Subcutaneous abdominal adipose tissue (tissue), 5 donors: ENCODE data around the gene ZNF821.

Source experiments
- H3K27ac ChIP-seq: one replicate; pipeline ENCODE4 v1.7.0; 2013; ENCODE audit warnings: low read depth, mild to moderate bottlenecking, inconsistent platforms, low read length, moderate library complexity
- H3K27me3 ChIP-seq, 5 donors: one replicate each; pipeline ENCODE4 v1.7.0; 2013; ENCODE audit warnings: low read length in 5 of 5, inconsistent platforms in 1 of 5; ENCODE audit not compliant: control insufficient read depth in 5 of 5, insufficient read depth in 4 of 5
- H3K36me3 ChIP-seq, 5 donors: one replicate each; pipeline ENCODE4 v1.7.0; 2013; ENCODE audit warnings: low read length in 5 of 5; ENCODE audit not compliant: control insufficient read depth in 5 of 5, insufficient read depth in 5 of 5
- H3K4me1 ChIP-seq, 5 donors: one replicate each; pipeline ENCODE4 v1.7.0; 2013; ENCODE audit warnings: low read length in 5 of 5, mild to moderate bottlenecking in 3 of 5, moderate library complexity in 1 of 5; ENCODE audit not compliant: control insufficient read depth in 5 of 5, insufficient read depth in 5 of 5
- H3K4me3 ChIP-seq, 5 donors: one replicate each; pipeline ENCODE4 v1.7.0; 2013; ENCODE audit warnings: low read length in 5 of 5, low read depth in 1 of 5
- H3K9ac ChIP-seq, 5 donors: one replicate each; pipeline ENCODE4 v1.7.0; 2013; ENCODE audit warnings: low read length in 5 of 5, mild to moderate bottlenecking in 4 of 5, moderate library complexity in 3 of 5
- H3K9me3 ChIP-seq, 5 donors: one replicate each; pipeline ENCODE4 v1.7.0; 2013; ENCODE audit warnings: low read length in 5 of 5; ENCODE audit not compliant: control insufficient read depth in 5 of 5
- donor health status: healthy.
- donor health status: healthy.
- donor health status: healthy.
- donor health status: healthy.
- donor health status: healthy.

The ZNF821 gene

GRCh38 chr16:71883849-71884638 is at the start of gene ZNF821:
Gene ZNF821, minus strand, starts transcription at chr16:71884182. Its CDS starts 4,236 bp downstream, at chr16:71879946.
- Histone ChIP-seq H3K36me3 (peaks cover 6 to 18% (median 10%) of the 10 kb centered on the region in 5 donors), H3K27me3 (no peaks in the 10 kb centered on the region), H3K27ac (peak within 1 kb of the TSS; percentile 89), H3K9me3 (no peaks in the 10 kb centered on the region), H3K4me1 (peaks cover 3 to 28% (median 24%) of the 10 kb centered on the region in 5 donors), H3K4me3 (peak within 1 kb of the TSS; percentile 73 to 88 (median 81)), H3K9ac (peak within 1 kb of the TSS; percentile 68 to 96 (median 93))

- peaks cover 20 to 56% (median 33%) of the 10 kb centered on the region in 5 donors for H3K36me3 ChIP-seq
- no peak overlapping the region for H3K9ac ChIP-seq
- H3K4me1 ChIP-seq: peaks cover 0 to 16% (median 13%) of the 10 kb centered on the region in 5 donors
- H3K4me3 ChIP-seq: no peak overlapping the region
- H3K27me3 ChIP-seq: no peaks in the 10 kb centered on the region
- H3K27ac ChIP-seq: no peak overlapping the region
- no peaks in the 10 kb centered on the region for H3K9me3 ChIP-seq
Measured at GRCh38 chr16:71933017-71933416, 49.0 kb upstream of the ZNF821 start.

GRCh38 chr16:71931599-71931998 is 47.6 kb upstream of the ZNF821 start:
- no peak overlapping the region for H3K4me3 ChIP-seq
- no peak overlapping the region for H3K27ac ChIP-seq
- H3K27me3 ChIP-seq: no peaks in the 10 kb centered on the region
- H3K9ac ChIP-seq: no peak overlapping the region
- peaks cover 5 to 30% (median 27%) of the 10 kb centered on the region in 5 donors for H3K4me1 ChIP-seq
- peaks cover 20 to 66% (median 42%) of the 10 kb centered on the region in 5 donors for H3K36me3 ChIP-seq
- no peaks in the 10 kb centered on the region for H3K9me3 ChIP-seq

GRCh38 chr16:71931001-71931400 is 47.0 kb upstream of the ZNF821 start:
- Histone ChIP-seq H3K4me3 (no peak overlapping the region), H3K9ac (no peak overlapping the region), H3K27me3 (no peaks in the 10 kb centered on the region), H3K9me3 (no peaks in the 10 kb centered on the region), H3K27ac (no peak overlapping the region), H3K36me3 (peaks cover 20 to 71% (median 44%) of the 10 kb centered on the region in 5 donors), H3K4me1 (peaks cover 6 to 32% (median 29%) of the 10 kb centered on the region in 5 donors)

GRCh38 chr16:71930013-71930563 is 46.1 kb upstream of the ZNF821 start:
- Histone ChIP-seq H3K4me3 (no peak overlapping the region), H3K9ac (no peak overlapping the region), H3K27ac (peak overlapping the region; percentile 92), H3K36me3 (peaks cover 20 to 76% (median 50%) of the 10 kb centered on the region in 5 donors), H3K27me3 (no peaks in the 10 kb centered on the region), H3K9me3 (no peaks in the 10 kb centered on the region), H3K4me1 (peaks cover 6 to 32% (median 29%) of the 10 kb centered on the region in 5 donors)

- Histone ChIP-seq H3K36me3 (peaks cover 21 to 74% (median 47%) of the 10 kb centered on the region in 5 donors), H3K9ac (no peak overlapping the region)
Measured at GRCh38 chr16:71929048-71929447, 45.1 kb upstream of the ZNF821 start.

GRCh38 chr16:71927787-71928186 is 43.8 kb upstream of the ZNF821 start:
- H3K4me1 ChIP-seq: peaks cover 9 to 52% (median 34%) of the 10 kb centered on the region in 5 donors

More at GRCh38 chr16:71929048-71929447, 45.1 kb upstream of the ZNF821 start:
- Histone ChIP-seq H3K27ac (peak overlapping the region; percentile 92), H3K9me3 (no peaks in the 10 kb centered on the region), H3K4me1 (peaks cover 8 to 40% (median 33%) of the 10 kb centered on the region in 5 donors), H3K27me3 (no peaks in the 10 kb centered on the region), H3K4me3 (no peak overlapping the region)

GRCh38 chr16:71927383-71927782 is 43.4 kb upstream of the ZNF821 start:
- peak overlapping the region in 2 of 5 donors; percentile 48 to 71 for H3K9ac ChIP-seq
- H3K27me3 ChIP-seq: no peaks in the 10 kb centered on the region
- H3K36me3 ChIP-seq: peaks cover 38 to 81% (median 55%) of the 10 kb centered on the region in 5 donors
- H3K4me3 ChIP-seq: no peak overlapping the region
- H3K27ac ChIP-seq: peak overlapping the region; percentile 92
- peaks cover 9 to 52% (median 34%) of the 10 kb centered on the region in 5 donors for H3K4me1 ChIP-seq
- no peaks in the 10 kb centered on the region for H3K9me3 ChIP-seq

More at GRCh38 chr16:71927787-71928186, 43.8 kb upstream of the ZNF821 start:
- H3K9me3 ChIP-seq: no peaks in the 10 kb centered on the region
- no peak overlapping the region for H3K4me3 ChIP-seq
- peak overlapping the region in 1 of 5 donors; percentile 3 for H3K9ac ChIP-seq
- H3K27me3 ChIP-seq: no peaks in the 10 kb centered on the region
- peaks cover 34 to 78% (median 51%) of the 10 kb centered on the region in 5 donors for H3K36me3 ChIP-seq
- peak overlapping the region; percentile 92 for H3K27ac ChIP-seq

GRCh38 chr16:71924710-71925109 is 40.7 kb upstream of the ZNF821 start:
- no peak overlapping the region for H3K27ac ChIP-seq
- H3K4me3 ChIP-seq: no peak overlapping the region
- peaks cover 0 to under 1% (median 0%) of the 10 kb centered on the region in 5 donors for H3K9me3 ChIP-seq
- H3K9ac ChIP-seq: no peak overlapping the region
- H3K4me1 ChIP-seq: peaks cover 9 to 53% (median 35%) of the 10 kb centered on the region in 5 donors
- no peaks in the 10 kb centered on the region for H3K27me3 ChIP-seq
- peaks cover 33 to 92% (median 70%) of the 10 kb centered on the region in 5 donors for H3K36me3 ChIP-seq
